ENCODE data around the gene RNF212B.

The RNF212B gene

DNA sequence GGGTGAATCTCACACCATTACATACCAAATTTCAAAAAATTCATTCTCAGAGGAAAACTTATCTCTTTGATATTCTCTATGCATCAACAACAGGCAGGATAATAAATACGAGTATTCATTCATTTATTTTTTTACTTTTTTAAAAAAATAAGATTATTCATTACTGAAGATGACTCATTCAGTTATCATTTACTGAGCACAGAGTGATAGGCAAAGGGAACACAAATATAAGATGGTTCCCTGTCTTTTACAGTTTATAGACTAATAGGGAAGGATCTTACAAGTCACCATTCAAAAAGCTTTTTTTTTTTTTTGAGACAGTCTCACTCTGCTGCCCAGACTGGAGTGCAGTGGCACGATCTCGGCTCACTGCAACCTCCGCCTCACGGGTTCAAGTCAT, 78.6 kb downstream of the RNF212B start:
- Histone ChIP-seq H4K20me1 (ENCODE audit: insufficient read depth) (no peaks in the 10 kb centered on the region), H3K36me3 (ENCODE audit: insufficient read depth) (no peaks in the 10 kb centered on the region), H3K27ac (no peak overlapping the region), H3K27me3 (ENCODE audit: insufficient read depth, low read depth) (no peaks in the 10 kb centered on the region), H3K4me3 (IDR thresholded peaks at IDR 0.05; ENCODE audit: insufficient read depth, low read depth, low read length) (no peak overlapping the region), H3K79me2 (ENCODE audit: insufficient read depth, low read depth) (no peaks in the 10 kb centered on the region), H2AFZ (ENCODE audit: low read depth) (no peak overlapping the region), H3K9ac (no peak overlapping the region), H3K4me2 (no peak overlapping the region), H3K4me1 (ENCODE audit: low read depth, poor library complexity, severe bottlenecking) (no peaks in the 10 kb centered on the region)
- TF ChIP-seq, protein P1, sequence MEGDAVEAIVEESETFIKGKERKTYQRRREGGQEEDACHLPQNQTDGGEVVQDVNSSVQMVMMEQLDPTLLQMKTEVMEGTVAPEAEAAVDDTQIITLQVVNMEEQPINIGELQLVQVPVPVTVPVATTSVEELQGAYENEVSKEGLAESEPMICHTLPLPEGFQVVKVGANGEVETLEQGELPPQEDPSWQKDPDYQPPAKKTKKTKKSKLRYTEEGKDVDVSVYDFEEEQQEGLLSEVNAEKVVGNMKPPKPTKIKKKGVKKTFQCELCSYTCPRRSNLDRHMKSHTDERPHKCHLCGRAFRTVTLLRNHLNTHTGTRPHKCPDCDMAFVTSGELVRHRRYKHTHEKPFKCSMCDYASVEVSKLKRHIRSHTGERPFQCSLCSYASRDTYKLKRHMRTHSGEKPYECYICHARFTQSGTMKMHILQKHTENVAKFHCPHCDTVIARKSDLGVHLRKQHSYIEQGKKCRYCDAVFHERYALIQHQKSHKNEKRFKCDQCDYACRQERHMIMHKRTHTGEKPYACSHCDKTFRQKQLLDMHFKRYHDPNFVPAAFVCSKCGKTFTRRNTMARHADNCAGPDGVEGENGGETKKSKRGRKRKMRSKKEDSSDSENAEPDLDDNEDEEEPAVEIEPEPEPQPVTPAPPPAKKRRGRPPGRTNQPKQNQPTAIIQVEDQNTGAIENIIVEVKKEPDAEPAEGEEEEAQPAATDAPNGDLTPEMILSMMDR (conservative IDR thresholded peaks at IDR 0.05; ENCODE audit: low read depth, low read length) = no peak

DNA sequence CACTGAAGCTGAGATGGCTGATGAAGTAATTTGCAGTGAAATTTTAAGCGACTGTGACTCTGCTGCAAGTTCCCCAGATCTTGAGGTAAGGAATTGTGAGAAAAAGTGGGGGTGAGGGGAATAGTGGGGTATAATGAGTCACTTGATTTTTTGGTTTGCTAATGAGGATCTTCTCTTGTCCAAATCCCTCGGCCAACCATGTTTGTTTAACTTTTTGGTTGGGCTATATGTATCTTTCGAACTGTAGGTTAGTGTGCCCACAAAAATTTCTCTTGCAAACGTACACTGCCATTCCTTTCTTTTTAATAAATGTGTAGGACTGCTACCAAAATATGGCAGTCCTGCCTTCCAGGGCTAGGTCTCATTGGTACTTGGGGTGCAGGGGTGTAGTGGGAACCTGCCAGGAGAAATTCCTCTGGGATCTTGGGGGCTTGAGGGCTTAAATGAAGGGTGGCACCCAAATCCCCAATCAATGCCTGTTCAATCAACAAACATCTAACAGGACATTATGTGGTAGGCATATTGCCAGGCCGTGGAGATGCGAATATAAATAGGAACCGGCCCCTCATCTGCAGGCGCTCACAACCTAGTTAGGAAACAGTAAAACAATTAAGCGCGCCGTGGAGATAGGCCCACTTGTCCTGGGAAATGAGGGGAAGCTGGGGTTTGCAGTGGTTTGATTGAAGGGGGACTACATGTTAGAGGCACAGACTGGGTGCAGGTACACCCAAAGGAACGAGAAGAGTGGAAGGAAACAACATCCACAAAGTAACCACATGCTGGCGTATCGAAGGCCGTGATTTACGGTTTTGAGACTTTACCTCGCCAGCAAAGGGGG, 82.2 kb downstream of the RNF212B start:
- Histone ChIP-seq H3K9ac (peak overlapping the region; percentile 44; the same call in 1 of the 2 replicates), H3K4me1 (ENCODE audit: low read depth, poor library complexity, severe bottlenecking) (peaks cover 18% of the 10 kb centered on the region), H2AFZ (ENCODE audit: low read depth) (peak overlapping the region; percentile 23), H3K4me3 (IDR thresholded peaks at IDR 0.05; ENCODE audit: insufficient read depth, low read depth, low read length) (no peak overlapping the region), H3K36me3 (ENCODE audit: insufficient read depth) (no peaks in the 10 kb centered on the region), H3K27me3 (ENCODE audit: insufficient read depth, low read depth) (no peaks in the 10 kb centered on the region), H3K27ac (peak overlapping the region; percentile 74), H4K20me1 (ENCODE audit: insufficient read depth) (no peaks in the 10 kb centered on the region), H3K4me2 (peak overlapping the region; percentile 74; the same call in 1 of the 2 replicates), H3K79me2 (ENCODE audit: insufficient read depth, low read depth) (peaks cover 25% of the 10 kb centered on the region)
- TF ChIP-seq, protein P1 (conservative IDR thresholded peaks at IDR 0.05; ENCODE audit: low read depth, low read length) = no peak

DNA sequence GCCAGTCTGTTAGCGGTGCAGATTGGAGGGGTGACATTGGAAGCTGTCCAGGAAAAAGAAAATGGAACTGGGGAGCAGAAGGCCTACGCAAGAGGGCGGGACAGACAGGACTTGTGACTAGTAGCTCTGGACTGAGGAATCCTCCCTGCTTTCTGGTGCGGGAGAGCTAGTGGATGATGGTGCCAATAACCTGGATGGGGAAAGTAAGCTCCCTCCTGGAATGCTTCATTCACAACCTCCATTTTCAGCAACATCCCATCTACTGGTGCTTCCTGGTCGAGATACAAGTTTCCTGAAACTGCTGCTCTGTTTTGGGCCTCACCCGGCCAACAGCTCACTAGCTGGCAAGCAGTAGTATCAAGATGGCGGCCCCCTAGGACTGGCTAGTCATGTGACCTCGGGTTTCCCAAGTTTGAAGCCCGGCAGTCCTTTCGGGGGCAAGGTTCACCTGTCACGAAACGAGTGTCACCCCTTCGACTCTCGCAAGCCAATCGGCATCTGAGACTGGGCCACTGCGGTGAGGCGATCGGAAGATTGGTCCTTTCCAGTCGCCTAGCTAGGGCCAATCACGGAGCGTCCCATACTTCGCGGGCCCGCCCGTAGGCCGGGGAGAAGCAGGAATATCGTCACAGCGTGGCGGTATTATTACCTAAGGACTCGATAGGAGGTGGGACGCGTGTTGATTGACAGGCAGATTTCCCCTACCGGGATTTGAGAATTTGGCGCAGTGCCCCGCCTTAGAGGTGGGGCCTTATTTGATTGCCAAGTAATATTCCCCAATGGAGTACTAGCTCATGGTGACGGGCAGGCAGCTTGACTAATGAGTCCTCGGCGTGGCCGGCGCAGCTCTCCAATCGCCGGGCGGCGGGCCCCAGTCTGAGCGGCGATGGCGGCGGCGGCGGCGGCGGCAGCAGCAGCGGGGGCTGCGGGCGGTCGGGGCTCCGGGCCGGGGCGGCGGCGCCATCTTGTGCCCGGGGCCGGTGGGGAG, 83.1 kb downstream of the RNF212B start, which contains the start of gene PABPN1:
Gene PABPN1, plus strand, starts transcription at position 874 of the 988 bp plus-strand sequence. Its CDS starts 13 bp downstream, at position 887.
- peak within 1 kb of the TSS; percentile 23; the same call in 1 of the 2 replicates for H2AFZ ChIP-seq (ENCODE audit: low read depth)
- H3K27me3 ChIP-seq (ENCODE audit: insufficient read depth, low read depth) = no peaks in the 10 kb centered on the region
- H3K9ac ChIP-seq = peak within 1 kb of the TSS; percentile 78
- no peak within 1 kb of the TSS for H3K4me3 ChIP-seq (IDR thresholded peaks at IDR 0.05; ENCODE audit: insufficient read depth, low read depth, low read length)
- no peaks in the 10 kb centered on the region for H4K20me1 ChIP-seq (ENCODE audit: insufficient read depth)
- no peaks in the 10 kb centered on the region for H3K36me3 ChIP-seq (ENCODE audit: insufficient read depth)
- H3K4me1 ChIP-seq (ENCODE audit: low read depth, poor library complexity, severe bottlenecking) = peaks cover 20% of the 10 kb centered on the region
- H3K4me2 ChIP-seq = peak within 1 kb of the TSS; percentile 87
- H3K79me2 ChIP-seq (ENCODE audit: insufficient read depth, low read depth) = peaks cover 25% of the 10 kb centered on the region
- TF ChIP-seq, protein P1 (conservative IDR thresholded peaks at IDR 0.05; ENCODE audit: low read depth, low read length) = no peak
- peak within 1 kb of the TSS; percentile 74 for H3K27ac ChIP-seq
